NT2/D1 (cell line): Measurements from ENCODE around the gene COA8.

Experiments used
- DNase-seq: peaks from one replicate; pipeline ENCODE4 v3.0.0-alpha.2; 2011; ENCODE audit warnings: low read depth, low spot score
- H3K27me3 ChIP-seq: 2 replicates; pipeline ENCODE4 v1.6.0; 2011; ENCODE audit warnings: mild to moderate bottlenecking; ENCODE audit not compliant: insufficient read length, insufficient read depth
- H3K36me3 ChIP-seq: 2 replicates; pipeline ENCODE4 v1.6.1; 2011; ENCODE audit warnings: mild to moderate bottlenecking, low read length, mixed read lengths; ENCODE audit not compliant: insufficient read depth, insufficient read length
- H3K4me1 ChIP-seq: 2 replicates; pipeline ENCODE4 v1.5.1; 2011; ENCODE audit not compliant: insufficient read depth, insufficient read length
- H3K4me3 ChIP-seq: 2 replicates; pipeline ENCODE4 v1.5.1; 2011; ENCODE audit warnings: low read depth; ENCODE audit not compliant: insufficient read length
- H3K9ac ChIP-seq: 2 replicates; pipeline ENCODE4 v1.6.0; 2011; ENCODE audit warnings: low read depth; ENCODE audit not compliant: insufficient read length
- H3K9me3 ChIP-seq: 2 replicates; pipeline ENCODE4 v1.5.1; 2011; ENCODE audit warnings: mild to moderate bottlenecking, low read length; ENCODE audit not compliant: insufficient read depth
- SUZ12 ChIP-seq: IDR thresholded peaks from 2 replicates; pipeline ENCODE4 v1.6.1; 2011; ENCODE audit not compliant: insufficient read length, insufficient read depth; ENCODE audit errors: extremely low read depth
- YY1 ChIP-seq: IDR thresholded peaks from 2 replicates; pipeline ENCODE4 v1.6.1; 2011; ENCODE audit not compliant: insufficient read length, insufficient read depth
- ZNF274 ChIP-seq: IDR thresholded peaks from 2 replicates; pipeline ENCODE4 v1.6.1; 2011; ENCODE audit warnings: mild to moderate bottlenecking, low read depth, low read length

COA8 gene, protein sequence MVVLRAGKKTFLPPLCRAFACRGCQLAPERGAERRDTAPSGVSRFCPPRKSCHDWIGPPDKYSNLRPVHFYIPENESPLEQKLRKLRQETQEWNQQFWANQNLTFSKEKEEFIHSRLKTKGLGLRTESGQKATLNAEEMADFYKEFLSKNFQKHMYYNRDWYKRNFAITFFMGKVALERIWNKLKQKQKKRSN

DNA sequence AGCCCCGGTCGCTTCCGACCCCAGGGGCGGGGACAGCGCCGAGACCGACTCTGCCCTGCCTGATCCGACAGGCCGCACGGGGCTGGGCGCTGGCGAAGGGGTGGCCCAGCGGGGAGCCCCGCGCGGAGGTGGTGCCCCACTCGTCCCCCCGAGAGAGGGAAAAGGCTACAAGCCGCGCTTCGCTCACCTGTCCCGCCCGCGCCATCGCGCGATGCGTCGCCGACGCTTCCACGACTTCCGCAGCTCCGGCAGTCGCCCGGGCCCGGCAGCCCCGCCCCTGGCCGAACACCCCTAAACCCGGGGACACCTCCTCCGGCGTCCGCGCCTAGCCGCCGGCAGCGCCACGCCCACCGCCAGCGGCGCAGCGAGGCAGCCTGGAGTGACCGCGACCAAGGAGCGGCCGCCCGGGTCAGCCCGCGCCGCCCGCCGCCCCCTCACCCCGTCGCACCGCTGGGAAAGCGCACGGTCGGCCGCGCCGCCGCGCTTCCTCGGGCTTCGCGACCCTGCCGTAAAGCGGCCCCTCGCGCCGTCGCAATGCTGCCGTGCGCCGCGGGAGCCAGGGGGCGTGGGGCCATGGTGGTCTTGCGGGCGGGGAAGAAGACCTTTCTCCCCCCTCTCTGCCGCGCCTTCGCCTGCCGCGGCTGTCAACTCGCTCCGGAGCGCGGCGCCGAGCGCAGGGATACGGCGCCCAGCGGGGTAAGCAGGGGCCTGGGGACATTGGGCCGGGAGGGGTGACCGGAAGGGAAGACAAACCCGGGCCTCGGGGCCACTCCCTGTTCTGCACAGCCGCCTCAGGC, at the start of gene COA8, which contains the start of gene BAG5:
Gene COA8 (plus strand): TSS at position 532 of the 797 bp plus-strand sequence. CDS start 42 bp downstream, at position 574.
Gene BAG5 (minus strand): TSS at position 229 of the 797 bp plus-strand sequence. CDS start 1,493 bp downstream, outside the sequence.
- peak; percentile 60 for DNase-seq
- peaks cover 34% of the 10 kb centered on the region for H3K36me3 ChIP-seq
- H3K4me3 ChIP-seq, result peak within 1 kb of the TSS; percentile 91
- H3K4me1 ChIP-seq, result no peaks in the 10 kb centered on the region
- peak within 1 kb of the TSS; percentile 94 for H3K9ac ChIP-seq
- no peaks in the 10 kb centered on the region for H3K9me3 ChIP-seq
- no peaks in the 10 kb centered on the region for H3K27me3 ChIP-seq
- TF ChIP-seq ZNF274, result no peak
- no peak for TF ChIP-seq YY1
- TF ChIP-seq SUZ12, result no peak

DNA sequence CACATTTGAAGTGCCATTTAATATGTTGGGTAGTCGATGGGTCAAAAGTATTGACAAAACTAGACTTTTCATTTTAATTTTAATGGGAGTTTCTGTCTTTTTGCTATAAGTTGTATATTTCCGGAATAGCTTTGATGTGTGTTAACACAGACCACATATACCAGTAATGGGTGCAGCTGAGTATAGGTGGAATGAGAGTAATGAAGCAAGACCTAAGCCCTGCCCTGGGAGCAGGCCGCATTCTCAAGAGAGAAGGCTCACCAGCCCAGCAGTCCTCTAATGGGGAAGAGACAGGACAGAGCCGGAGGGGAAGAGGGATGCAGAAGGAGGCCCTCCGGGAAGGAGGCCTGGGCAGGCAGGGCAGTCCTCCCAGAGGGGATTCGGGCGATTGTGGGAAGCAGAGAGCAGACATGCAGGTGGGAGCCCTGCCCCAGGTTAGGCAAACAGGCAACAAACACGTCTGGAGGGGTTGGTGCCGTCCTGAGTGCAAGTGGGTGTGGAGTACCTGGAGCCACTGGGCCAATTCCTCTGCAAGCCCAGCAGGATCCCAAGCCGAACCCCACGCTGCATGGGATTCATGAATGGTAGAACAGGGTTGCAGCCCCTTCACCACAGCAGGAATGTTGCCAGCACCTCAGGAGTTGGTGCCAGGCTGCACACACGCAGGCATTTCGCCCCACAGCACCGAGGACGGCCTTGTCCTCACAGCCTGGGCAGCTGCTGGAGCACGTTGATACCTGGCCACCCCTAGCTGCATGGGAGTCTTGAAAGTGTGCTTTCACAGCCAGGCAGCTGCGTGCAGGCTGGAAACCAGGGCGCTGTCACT, 48.0 kb upstream of the COA8 start:
- peaks cover 19% of the 10 kb centered on the region for H3K4me1 ChIP-seq
- H3K4me3 ChIP-seq, result no peak overlapping the region
- no peaks in the 10 kb centered on the region for H3K9me3 ChIP-seq
- H3K9ac ChIP-seq, result no peak overlapping the region
- no peaks in the 10 kb centered on the region for H3K27me3 ChIP-seq
- TF ChIP-seq SUZ12, result no peak
- TF ChIP-seq YY1, result no peak
- no peak for TF ChIP-seq ZNF274
- H3K36me3 ChIP-seq, result peaks cover 33% of the 10 kb centered on the region
- no peak for DNase-seq

DNA sequence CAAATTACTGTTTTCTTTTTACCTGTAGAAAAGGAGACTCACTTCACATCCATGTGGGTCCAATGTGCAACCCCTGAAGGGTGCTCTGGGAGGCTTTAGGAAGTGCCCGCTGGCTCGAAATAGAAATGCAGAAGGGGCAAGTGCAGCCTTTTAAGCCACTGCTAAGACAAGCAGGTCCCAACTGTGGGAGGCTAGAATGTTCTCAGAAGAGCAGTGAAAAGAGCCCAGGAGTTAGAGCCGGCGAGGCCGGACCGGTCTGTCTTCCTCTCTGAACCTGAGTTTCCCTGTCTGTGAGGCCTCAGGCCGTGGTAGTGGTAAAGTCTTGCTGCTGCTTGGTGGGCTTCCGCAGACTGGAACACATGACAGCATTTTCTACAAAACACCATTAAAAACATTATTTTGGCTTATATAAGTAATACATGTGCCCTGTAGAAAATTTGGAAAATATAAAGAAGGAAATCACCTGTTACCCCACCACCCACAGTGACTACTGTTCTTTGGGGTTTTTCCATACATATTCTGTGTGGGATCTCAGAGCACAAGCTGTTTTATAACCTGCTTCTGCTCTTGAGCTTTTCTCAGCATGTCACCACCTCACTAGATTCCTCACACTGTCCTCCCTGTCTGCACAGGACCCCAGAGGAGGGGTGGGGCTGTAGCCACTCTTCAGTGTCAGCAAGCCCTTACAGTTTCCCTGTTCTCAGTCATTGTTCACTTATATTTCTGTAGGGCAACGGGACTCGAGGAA, 46.2 kb upstream of the COA8 start:
- H3K36me3 ChIP-seq, result peaks cover 25% of the 10 kb centered on the region
- H3K4me3 ChIP-seq, result no peak overlapping the region

DNA sequence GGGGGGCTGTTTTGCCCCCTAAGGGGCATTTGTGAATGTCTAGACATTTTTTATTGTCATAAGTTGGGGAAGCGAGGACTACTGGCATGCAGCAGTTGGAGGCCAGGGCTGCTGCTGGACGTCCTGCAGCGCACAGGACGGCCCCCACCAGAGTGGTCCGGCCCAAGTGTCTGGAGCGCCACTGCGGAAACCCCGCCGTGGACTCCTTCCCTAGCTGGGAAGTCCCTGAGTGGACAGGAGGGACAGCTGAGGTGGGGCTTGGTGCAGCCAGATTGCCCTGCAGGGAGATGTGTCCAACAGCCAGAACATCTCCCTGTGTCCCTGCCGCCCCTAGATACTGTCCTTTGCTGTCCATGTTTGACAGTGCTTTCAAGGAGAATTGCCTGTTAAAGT, 45.6 kb upstream of the COA8 start:
- H3K4me3 ChIP-seq, result no peak overlapping the region
- DNase-seq, result no peak
- H3K27me3 ChIP-seq, result no peaks in the 10 kb centered on the region
- peaks cover 21% of the 10 kb centered on the region for H3K4me1 ChIP-seq
- H3K9ac ChIP-seq, result no peak overlapping the region
- no peaks in the 10 kb centered on the region for H3K9me3 ChIP-seq
- H3K36me3 ChIP-seq, result peaks cover 25% of the 10 kb centered on the region
- TF ChIP-seq SUZ12 (no peak), ZNF274 (no peak)

More for the DNA sequence above, 46.2 kb upstream of the COA8 start:
- no peaks in the 10 kb centered on the region for H3K9me3 ChIP-seq
- H3K27me3 ChIP-seq, result no peaks in the 10 kb centered on the region
- TF ChIP-seq SUZ12 (no peak), ZNF274 (no peak), YY1 (no peak)
- peak overlapping the region; percentile 45 for H3K9ac ChIP-seq
- peaks cover 21% of the 10 kb centered on the region for H3K4me1 ChIP-seq
- DNase-seq, result no peak

DNA sequence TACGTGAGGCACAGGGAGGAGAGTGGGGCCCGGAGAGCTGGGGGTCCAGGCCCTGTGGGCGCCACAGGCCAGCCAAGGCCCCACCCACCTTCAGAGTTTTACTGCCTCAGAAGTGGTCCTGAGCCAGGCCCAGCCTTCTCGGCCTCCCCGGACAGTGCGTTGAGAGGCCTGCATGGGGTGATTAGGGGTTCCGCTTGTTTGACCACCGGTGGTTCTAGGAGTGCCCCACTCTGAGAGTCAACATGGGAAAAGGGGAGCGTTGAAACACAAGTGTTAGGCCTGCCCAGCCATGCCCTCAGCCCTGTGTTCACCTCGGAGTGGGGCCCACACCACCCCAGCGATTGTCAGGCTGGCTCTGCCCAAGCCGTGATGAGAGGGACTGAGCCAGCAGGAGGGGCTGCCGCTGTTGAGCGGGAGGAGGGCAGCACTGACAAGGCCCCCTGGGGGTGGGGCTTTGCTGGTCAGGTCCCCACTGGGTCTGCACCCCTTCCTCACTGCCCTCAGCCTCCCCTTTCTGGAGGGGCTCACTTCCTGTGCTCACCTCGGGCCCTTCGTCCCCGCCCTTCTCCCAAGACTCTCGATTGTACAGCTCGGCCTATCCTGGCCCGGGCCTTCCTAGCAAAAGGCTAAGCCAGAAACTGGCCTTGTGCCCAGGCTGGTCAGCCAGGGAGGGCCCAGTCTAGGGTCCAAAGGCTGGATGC, 44.9 kb upstream of the COA8 start:
- no peaks in the 10 kb centered on the region for H3K9me3 ChIP-seq
- H3K4me1 ChIP-seq, result peaks cover 20% of the 10 kb centered on the region
- peaks cover 20% of the 10 kb centered on the region for H3K36me3 ChIP-seq
- H3K4me3 ChIP-seq, result no peak overlapping the region
- DNase-seq, result no peak
- H3K27me3 ChIP-seq, result no peaks in the 10 kb centered on the region
- no peak overlapping the region for H3K9ac ChIP-seq
- no peak for TF ChIP-seq ZNF274
- TF ChIP-seq SUZ12, result no peak
- no peak for TF ChIP-seq YY1

DNA sequence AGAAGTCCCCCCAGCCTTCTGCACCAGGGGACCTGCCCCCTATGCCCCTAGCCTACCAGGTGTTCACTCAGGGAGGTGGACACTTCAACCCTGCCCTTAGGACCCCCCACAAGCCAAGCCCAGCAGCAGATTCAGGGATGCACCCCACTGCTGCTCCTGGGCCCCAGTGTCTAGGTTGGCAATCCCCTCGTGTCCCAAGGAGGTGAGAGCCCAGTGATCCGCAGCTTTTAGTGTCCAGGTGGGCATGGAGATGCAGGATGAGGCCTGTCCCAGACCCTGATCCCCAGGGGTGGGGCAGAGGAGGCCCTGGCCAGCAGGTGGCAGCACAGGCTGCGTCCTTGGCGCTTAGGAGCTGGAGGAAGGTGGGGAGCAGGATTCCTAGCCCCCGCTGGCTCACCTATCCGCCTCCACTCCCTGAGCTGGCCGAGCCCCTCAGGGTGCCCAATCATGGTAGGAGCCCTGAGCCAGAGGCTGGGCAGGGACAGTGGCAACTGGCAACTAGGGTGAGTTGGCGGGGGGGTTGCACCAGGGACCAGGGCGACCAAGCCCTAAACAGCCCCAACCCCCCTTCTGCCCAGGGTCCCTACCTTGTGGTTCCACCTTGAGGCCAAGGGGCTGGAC, 44.2 kb upstream of the COA8 start:
- Histone ChIP-seq H3K4me3 (no peak overlapping the region), H3K4me1 (peaks cover 22% of the 10 kb centered on the region), H3K36me3 (peaks cover 14% of the 10 kb centered on the region), H3K9ac (peak overlapping the region; percentile 21), H3K9me3 (no peaks in the 10 kb centered on the region), H3K27me3 (peaks cover 4% of the 10 kb centered on the region)
- TF ChIP-seq YY1 (no peak), SUZ12 (no peak)
- DNase-seq, result no peak
